ENCODE data around the gene POLR2M. TPM values are rescaled to one million over a fixed set of nuclear protein-coding genes. Genes with fewer than 3 reads are reported as not detected.

The POLR2M gene
- polyA plus RNA-seq, 3 donors, result 14.4 to 29.4 (median 26.3) TPM

DNA sequence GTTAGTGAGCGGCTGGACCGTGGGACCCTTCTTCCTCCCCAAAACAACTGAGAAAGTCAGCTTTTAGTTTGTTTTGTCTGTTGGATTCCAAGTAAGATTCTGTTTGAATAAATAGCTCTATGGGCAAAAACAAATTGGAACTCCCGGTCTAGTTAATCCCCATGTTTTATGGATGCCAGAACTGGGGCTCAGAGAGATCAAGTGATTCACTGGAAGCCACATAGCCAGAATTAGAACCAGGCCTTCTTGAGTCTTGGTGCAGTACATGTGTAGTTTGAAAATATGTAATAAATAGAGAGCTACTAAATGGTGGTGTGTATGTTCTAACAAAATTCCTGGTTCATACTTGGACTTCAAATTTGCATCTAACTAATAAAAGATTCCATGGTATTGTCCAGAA is 29.3 kb upstream of the POLR2M start:
- H4K20me1 ChIP-seq (ENCODE audit: insufficient read depth, low read length), result no peaks in the 10 kb centered on the region
- no peak overlapping the region for H2AFZ ChIP-seq (ENCODE audit: insufficient read depth, low read depth, low read length, poor library complexity, severe bottlenecking)
- Mint-ChIP-seq H3K4me3 (no peak overlapping the region), H3K36me3 (no peaks in the 10 kb centered on the region), H3K27me3 (ENCODE audit: low read depth in 3 of 3) (peaks cover 5 to 7% (median 6%) of the 10 kb centered on the region in 3 donors), H3K9me3 (no peaks in the 10 kb centered on the region), H3K27ac (no peak overlapping the region), H3K4me1 (peaks cover 3% of the 10 kb centered on the region)
- intact Hi-C loops (cut with micrococcal nuclease), result no loop called here
- 100% methylated on average over 1 of the region's 3 CpGs for WGBS (ENCODE audit: insufficient coverage)
- H3K9me3 ChIP-seq (replicated peaks in 1 of 2; ENCODE audit: control insufficient read depth in 1 of 2, insufficient read depth in 1 of 2, low read length in 2 of 2), result no peaks in the 10 kb centered on the region
- H3K27ac ChIP-seq (ENCODE audit: low read depth in 1 of 2, low read length in 2 of 2), result no peak overlapping the region
- no peaks in the 10 kb centered on the region for H3K79me2 ChIP-seq (ENCODE audit: insufficient read depth, low read length)
- no peak overlapping the region for H3K9ac ChIP-seq (ENCODE audit: insufficient read depth, low read length, poor library complexity, severe bottlenecking)
- no peaks in the 10 kb centered on the region for H3K27me3 ChIP-seq (ENCODE audit: control insufficient read depth in 2 of 2, insufficient read depth in 2 of 2, low read length in 2 of 2)
- H3K4me3 ChIP-seq (replicated peaks in 1 of 3; ENCODE audit: low read depth in 2 of 3, low read length in 3 of 3), result no peak overlapping the region
- no peaks in the 10 kb centered on the region for H3K4me1 ChIP-seq (ENCODE audit: control insufficient read depth in 1 of 2, insufficient read depth in 2 of 2, low read length in 2 of 2)
- no peaks in the 10 kb centered on the region for H3K36me3 ChIP-seq (replicated peaks in 1 of 2; ENCODE audit: control insufficient read depth in 1 of 2, insufficient read depth in 2 of 2, low read length in 2 of 2)
- H3K4me2 ChIP-seq (replicated peaks; ENCODE audit: extremely low read depth, low read length, poor library complexity, severe bottlenecking), result no peak overlapping the region
- DNase-seq, result no peak
- no peak for TF ChIP-seq CTCF (IDR thresholded peaks at IDR 0.05)

GRCh38 chr15:57680021-57680420 is 26.5 kb upstream of the POLR2M start:
- no peak overlapping the region for H2AFZ ChIP-seq (ENCODE audit: insufficient read depth, low read depth, low read length, poor library complexity, severe bottlenecking)
- TF ChIP-seq CTCF (IDR thresholded peaks at IDR 0.05), result no peak
- no peaks in the 10 kb centered on the region for H3K36me3 ChIP-seq (replicated peaks in 1 of 2; ENCODE audit: control insufficient read depth in 1 of 2, insufficient read depth in 2 of 2, low read length in 2 of 2)
- no peaks in the 10 kb centered on the region for H3K9me3 ChIP-seq (replicated peaks in 1 of 2; ENCODE audit: control insufficient read depth in 1 of 2, insufficient read depth in 1 of 2, low read length in 2 of 2)
- no peaks in the 10 kb centered on the region for H4K20me1 ChIP-seq (ENCODE audit: insufficient read depth, low read length)
- H3K9me3 Mint-ChIP-seq, result peaks cover 0 to 2% (median 0%) of the 10 kb centered on the region in 7 donors
- intact Hi-C loops (cut with micrococcal nuclease), result no loop called here
- H3K27ac ChIP-seq (ENCODE audit: low read depth in 1 of 2, low read length in 2 of 2), result no peak overlapping the region
- H3K27me3 ChIP-seq (ENCODE audit: control insufficient read depth in 2 of 2, insufficient read depth in 2 of 2, low read length in 2 of 2), result no peaks in the 10 kb centered on the region
- H3K4me1 ChIP-seq (ENCODE audit: control insufficient read depth in 1 of 2, insufficient read depth in 2 of 2, low read length in 2 of 2), result no peaks in the 10 kb centered on the region
- H3K9ac ChIP-seq (ENCODE audit: insufficient read depth, low read length, poor library complexity, severe bottlenecking), result no peak overlapping the region
- no peak overlapping the region for H3K4me3 Mint-ChIP-seq
- no peaks in the 10 kb centered on the region for H3K79me2 ChIP-seq (ENCODE audit: insufficient read depth, low read length)
- H3K4me1 Mint-ChIP-seq, result peaks cover 3% of the 10 kb centered on the region
- no peak overlapping the region for H3K4me3 ChIP-seq (replicated peaks in 1 of 3; ENCODE audit: low read depth in 2 of 3, low read length in 3 of 3)
- no peak overlapping the region for H3K4me2 ChIP-seq (replicated peaks; ENCODE audit: extremely low read depth, low read length, poor library complexity, severe bottlenecking)
- H3K36me3 Mint-ChIP-seq, result no peaks in the 10 kb centered on the region
- H3K27me3 Mint-ChIP-seq (ENCODE audit: low read depth in 3 of 3), result peaks cover 0 to 8% (median 0%) of the 10 kb centered on the region in 3 donors
- no peak for DNase-seq
- no CpG with 5 or more reads among the region's 1 CpG for WGBS (ENCODE audit: insufficient coverage)
- no peak overlapping the region for H3K27ac Mint-ChIP-seq

All from CD14-positive monocyte (primary cell).